Stimulated activated CD8-positive, alpha-beta memory T cell treated with anti-CD3 and anti-CD28 coated beads, Interleukin-15, amount 100 ng/mL, for 4 hours (primary cell): ENCODE data around the gene UROC1.

ENCODE experiments used
- DNase-seq, 2 donors: peaks; one replicate each; pipeline ENCODE4 v3.0.0-alpha.2; 2020; ENCODE audit warnings: low read depth in 2 of 2

UROC1 gene

GRCh38 chr3:126530171-126531050 lies 12.8 kb upstream of the UROC1 start:
- DNase-seq, result no peak

DNA sequence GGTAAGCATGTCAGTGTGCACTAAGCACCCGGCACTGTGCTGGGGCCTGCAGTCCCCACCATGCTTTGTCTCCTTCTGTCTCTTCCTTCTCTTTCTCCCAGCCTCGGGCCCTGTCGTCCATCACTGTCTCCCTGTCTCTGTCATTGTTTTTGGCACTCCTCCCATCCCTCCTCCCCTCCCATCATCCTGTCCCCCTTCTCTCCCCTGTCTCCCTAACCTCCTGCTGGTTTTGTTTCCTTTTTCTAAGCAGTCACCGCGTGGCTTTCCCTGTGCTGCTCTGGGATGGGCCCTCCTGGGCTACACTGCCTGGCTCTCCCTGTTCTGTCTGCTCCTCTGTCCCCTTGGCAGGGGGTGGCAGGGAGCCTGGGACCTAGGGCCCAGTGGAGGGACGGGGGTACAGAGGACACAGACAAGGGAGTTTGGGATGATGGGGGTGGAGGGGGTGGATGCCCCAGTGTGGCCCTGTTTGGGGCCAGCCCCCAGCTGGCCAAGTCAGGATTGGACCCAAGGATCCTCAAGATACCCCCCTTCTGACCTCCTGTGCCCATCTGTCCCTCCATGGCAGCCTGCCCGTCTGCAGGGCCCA lies 12.1 kb upstream of the UROC1 start:
- no peak for DNase-seq

- no peak for DNase-seq
These were observed 11.4 kb upstream of the UROC1 start for GRCh38 chr3:126528800-126529541.

DNA sequence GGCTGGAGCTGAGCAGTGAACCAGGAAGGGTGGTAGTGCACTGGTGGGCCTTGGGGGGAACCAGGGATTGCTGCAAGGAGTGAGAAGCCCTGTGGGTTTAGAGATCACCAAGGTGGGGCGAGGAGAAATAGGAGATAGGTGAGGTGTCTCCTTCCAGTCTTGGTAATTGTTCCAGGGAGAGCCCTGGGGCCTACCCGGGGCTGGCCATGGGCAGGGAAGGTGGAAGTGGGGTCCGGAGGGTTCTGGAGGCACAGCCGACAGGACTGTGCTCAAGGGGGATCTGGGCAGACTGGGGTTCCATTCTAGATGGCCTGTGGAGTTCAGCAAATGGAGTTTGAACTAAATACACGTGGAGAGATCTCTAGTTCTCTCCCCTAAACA lies 10.8 kb upstream of the UROC1 start:
- no peak for DNase-seq

DNA sequence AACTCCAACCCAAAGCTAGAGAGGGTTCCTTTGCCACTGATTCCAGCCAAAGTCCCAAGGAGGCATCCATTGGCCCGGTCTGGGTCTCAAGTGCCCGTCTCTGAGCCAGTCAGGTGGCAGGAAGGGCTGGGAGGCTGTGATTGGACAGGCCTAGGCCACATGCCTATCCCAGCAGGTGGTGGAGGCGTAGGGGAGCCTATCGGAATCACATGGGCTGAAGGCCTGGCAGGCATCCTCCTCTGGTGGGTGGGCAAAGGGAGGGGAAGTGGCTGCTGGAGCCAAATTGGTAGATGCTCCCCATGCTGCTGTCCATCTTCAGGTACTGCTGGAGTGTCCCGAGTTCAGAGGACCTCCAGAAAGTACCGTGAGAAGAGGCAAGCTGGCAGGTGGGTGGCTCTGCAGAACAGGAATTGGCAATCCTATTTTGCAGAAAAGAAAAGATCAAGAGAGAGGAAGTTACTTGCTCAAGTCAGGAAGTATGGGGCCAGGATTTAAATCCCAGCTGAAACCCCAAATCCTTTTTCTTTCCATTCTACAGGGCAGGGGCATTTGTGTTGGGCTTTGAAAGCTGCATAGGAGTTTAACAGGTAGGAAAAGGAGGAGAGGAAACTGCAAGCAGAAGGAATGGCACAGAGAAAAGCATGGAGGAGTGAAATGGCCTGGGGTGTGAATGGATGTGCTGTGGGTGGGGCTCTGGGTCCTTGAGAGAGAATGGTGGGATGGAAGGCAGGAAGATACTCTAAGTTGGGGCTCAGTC lies 10.1 kb upstream of the UROC1 start:
- DNase-seq, result no peak

DNA sequence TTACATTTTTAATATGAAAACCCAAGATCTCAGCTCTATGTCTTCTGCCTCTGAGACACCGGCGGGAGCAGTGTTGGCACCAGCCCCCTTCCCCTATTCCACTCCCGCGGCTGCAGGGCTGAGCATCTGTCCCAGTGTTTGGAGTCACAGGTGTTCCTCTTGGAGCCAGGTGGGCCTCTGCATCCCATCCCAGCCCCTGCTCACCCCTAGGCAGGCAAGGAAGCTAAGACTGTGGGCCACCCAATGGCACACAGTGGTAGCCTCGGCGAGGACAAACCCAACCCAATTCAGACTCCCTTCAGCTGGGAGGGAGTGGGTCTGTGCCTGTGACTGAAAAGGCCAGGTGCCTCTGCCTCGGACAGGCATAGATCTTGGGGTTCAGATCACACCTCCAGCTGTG lies 9.4 kb upstream of the UROC1 start:
- no peak for DNase-seq

DNA sequence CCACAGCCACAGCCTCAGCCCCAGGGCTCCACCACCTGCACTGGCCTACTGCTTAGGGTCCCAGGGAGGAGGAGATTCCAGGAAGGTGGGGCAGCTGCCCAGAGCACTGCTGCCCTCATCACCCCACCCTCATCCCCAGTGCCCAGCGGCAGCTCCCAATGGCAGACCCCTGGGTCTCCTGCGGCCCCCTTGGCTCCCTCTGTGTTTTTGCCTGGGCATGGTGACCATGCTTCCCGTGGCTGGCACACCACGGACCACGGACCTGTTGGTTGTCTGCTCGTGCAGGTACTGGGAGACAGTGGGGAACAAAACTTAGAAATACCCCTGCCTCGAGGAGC lies 9.1 kb upstream of the UROC1 start:
- DNase-seq, result no peak

GRCh38 chr3:126525853-126526667 lies 8.5 kb upstream of the UROC1 start:
- no peak for DNase-seq

DNA sequence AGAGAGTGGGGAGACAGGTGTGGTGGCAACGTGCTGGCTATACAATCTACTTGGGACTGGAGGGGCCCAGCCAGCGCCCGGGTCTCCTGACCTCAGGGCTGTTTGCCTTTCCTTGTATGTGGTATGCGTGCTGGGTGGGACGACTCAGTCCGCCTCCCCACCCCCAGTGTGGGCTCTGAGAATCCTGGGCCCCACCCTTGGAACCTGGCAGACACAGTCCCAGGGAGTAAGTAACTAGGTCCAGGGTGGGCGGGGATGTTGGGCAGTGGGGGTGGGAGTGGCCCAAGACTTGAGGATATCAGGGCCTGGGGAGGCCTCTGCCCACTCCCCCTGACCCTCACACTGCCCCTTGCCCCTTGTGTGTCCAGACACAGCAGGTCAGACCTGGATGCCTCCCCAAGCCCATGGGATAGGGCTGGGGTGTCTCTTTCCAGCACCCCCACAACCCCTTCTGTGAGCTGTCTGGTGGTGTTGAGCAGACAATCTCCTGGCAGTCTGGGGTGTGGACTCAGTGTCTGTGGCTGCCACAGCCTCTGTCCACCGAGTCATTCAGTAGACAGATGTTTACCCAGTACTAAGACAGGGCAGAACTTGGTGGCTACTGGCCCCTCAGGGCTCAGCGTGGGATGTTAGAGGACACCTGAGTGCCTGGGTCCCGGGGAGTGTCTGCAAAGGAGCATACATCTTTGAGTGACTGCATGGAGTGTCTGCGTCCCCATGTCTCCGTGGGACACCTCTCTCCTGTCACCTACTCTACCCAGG lies 7.7 kb upstream of the UROC1 start:
- DNase-seq, result no peak

- no peak for DNase-seq
These were observed 6.9 kb upstream of the UROC1 start for GRCh38 chr3:126524429-126524988.

GRCh38 chr3:126523745-126524428 lies 6.3 kb upstream of the UROC1 start, which contains the start of gene CHST13:
Gene CHST13 (plus strand): TSS chr3:126524155. CDS start chr3:126524333, 178 bp downstream.
- no peak for DNase-seq

DNA sequence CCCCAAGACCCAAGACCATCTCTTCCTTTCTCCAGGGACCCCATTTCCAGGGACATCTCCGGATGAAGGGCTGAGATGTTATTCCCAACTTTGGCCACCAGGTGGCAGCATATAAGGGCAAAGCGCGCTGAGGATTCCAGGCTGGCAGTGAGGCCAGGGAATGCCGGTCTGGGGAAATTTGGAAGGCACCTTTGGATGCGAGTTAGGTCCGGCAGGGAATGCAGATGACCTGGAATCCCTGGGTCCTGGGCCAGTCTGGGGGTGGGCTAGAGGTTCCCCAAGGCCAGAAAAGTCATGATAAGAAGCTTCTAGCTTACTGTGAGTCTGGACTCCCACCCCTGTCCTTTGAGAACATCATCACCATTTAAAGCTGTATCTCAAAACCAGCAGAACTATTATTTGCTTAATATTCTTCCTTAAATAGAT lies 4.8 kb upstream of the UROC1 start:
- DNase-seq, result peak in 1 of 2 donors; percentile 16

DNA sequence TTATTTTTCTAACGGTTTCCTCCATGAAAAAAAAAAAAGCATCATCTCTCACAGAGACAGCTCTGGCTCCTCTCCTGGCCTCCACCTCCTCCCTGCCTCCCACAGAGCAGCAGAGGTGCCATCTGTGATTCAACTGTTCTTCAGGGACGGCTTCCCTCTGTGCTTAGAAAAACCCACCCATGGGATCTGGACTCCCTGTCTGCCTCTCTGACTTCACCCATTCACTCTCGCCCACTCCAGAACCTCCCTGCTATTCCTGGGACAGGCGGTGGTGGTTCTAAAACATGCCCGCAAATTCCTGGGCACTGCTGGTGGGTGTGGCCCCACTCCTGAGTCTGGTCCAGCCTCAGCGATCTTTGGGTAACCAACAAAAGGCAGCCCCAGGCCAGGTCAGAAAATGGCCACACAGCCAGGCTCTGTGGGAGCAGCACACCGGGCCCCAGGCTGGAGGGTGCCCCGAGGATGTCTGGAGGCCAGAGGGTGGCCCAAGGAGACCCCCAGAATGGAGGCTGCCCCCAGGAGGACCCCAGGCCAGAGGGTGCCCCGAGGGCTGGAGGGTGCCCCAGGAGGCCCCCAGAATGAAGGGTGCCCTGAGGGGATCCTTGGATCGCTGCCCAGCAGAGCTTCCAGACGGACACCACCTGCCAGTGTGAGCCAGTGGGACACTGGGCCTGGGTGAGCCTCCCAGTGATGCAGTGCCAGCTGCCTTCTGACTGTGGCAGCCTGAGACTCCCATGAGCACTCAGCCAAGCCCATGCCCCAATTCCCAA lies 3.7 kb upstream of the UROC1 start:
- DNase-seq, result no peak

DNA sequence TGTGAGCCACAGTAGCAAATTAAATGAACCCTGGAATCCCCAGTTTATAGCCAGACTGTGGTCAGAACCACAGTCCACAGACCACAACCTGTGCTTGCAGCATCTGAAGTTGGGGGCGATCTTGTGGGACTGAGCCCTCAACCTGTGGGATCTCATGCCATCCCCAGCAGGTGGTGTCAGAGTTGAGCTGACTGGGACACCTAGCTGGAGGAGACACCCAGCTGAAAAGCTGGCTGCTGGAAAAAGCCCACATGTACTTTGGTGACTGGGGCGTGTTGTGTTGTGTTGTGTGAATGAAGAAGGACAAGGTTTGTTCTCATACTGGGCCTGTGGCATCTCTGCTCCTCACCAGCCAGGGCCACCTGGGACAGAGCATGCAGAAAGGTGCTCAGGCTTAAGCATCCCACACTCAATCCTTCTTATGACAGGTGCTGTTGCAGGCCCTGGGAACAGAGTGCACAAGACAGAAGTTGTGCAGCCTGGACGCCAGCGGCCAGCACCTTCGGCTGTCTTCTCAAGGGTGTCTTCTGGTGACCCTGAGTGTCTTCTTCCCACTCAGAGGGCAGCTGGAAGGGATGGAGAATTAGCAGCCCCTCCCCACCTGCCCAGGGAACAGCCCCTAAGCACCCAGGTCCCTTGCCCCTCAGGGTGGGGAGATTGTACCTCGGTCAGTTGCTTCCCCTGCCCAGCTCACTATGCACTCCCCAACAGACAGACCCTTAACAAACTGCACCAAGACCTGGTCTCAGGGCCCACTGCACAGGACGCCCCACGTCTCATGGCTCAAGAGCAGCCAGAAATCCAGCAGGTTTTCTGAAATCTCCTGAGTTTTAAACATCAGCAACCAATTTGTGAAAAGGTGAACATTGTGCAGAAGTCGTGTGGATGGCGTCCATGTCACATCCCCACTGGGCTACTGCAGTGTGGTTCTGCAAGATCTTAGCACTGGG lies 2.2 kb upstream of the UROC1 start:
- DNase-seq, result no peak

- no peak for DNase-seq
These were observed 1.2 kb upstream of the UROC1 start for GRCh38 chr3:126518779-126519177.

DNA sequence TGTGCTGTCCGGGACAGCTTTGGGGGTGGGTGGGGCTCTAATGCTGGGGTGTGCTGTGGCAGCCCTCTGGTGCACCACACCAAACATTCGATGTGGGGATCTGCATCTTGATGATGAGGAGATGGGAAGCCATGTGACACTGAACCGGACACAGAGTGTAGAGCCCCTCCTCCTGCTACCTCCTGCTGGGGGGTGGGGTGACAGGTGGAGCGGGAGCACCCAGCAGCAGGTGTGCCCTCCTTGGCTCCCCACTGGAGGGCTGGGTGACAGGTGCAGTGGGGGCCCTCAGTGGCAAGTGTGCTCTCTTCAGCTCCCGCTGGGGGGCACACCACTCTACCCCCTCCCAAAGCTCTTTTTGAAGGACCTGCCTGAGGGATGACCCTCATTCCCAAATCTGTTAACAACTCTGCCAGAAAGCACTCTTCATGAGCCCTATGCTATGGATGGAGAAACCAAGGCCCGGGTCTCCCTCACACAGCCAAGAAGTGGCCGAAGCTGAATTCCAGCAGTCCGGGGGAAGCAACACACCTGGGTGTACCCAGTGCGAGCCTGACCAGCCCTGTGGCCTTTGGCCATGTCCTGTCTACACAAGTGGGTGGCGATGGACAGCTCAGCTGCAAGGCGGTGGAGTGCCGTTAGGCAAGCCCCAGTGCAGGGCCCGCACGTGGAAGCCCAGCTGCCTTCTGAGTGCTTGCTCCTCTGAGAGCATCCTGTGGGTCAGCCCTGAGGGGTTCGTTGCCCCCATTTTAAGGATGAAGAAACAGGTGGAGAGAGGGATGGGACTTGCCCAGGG lies 609 bp upstream of the UROC1 start:
- DNase-seq, result no peak

DNA sequence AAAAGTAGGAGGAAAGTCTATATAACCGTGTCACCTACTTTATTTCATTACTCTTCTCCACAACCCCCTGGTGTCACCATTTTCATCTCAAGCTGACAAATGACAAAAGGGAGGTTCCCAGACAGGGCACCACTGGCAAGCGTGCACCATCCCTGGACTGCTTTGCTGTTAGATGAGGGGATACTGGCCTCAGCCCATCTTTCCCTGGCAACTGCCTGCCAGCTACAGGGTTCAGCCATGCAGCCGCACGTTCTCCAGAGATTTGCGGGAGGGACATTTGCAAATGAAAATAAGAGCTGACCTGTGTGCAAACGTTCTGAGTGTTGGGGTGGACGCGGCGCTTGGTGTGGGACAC lies 660 bp downstream of the UROC1 start:
- no peak for DNase-seq
